Measurements from ENCODE around the gene ACOT8.

DNA sequence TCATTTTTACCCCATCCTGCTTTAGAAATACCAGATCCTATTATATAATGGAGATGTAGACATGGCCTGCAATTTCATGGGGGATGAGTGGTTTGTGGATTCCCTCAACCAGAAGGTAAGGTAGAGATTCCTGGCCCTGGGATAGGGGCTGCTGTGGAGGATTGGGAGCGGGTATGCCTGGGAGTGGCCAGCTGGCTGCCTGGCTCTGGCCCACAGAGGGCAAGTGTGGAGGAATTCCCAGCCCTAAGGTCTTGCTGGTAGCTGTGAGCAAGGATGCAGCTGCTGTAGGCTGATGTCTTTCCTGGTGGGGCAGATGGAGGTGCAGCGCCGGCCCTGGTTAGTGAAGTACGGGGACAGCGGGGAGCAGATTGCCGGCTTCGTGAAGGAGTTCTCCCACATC is 40.5 kb upstream of the ACOT8 start:
- TF ChIP-seq CTCF (IDR thresholded peaks at IDR 0.05; ENCODE audit: low read depth, low read length) (no peak), EZH2phosphoT487 (IDR thresholded peaks at IDR 0.05; ENCODE audit: low read depth) (no peak)
